AG04450 (cell line): ENCODE data around the gene DMAC2. TPM values are rescaled to one million over a fixed set of nuclear protein-coding genes. Genes with fewer than 3 reads are reported as not detected.
"Not testable (repeated sequence)": the region's sequence is repeated elsewhere in the genome, so short reads cannot be mapped to it uniquely, and the experiment has no call there.

ENCODE experiments used
- CTCF ChIA-PET: fragments of 300-600, 350-600 bp; formaldehyde crosslinking; extraction: SDS; loops from one replicate; lab custom pipeline; 2022; ENCODE audit warnings: antibody characterized with exemption, inconsistent platforms; lab: Charles Lee
- POLR2A ChIA-PET: fragments of 350-600 bp; formaldehyde crosslinking; extraction: SDS; loops from one replicate; lab custom pipeline; 2021; ENCODE audit warnings: antibody characterized with exemption, inconsistent platforms; lab: Yijun Ruan, JAX
- DNase-seq: peaks from one replicate; pipeline ENCODE4 v3.0.0-alpha.2; 2011; ENCODE audit warnings: low read depth, low spot score
- H3K27ac ChIP-seq: one replicate; pipeline ENCODE4 v1.5.1; 2012; ENCODE audit warnings: low read depth, low read length, control low read depth
- H3K27me3 ChIP-seq: one replicate; pipeline ENCODE4 v1.6.0; 2012; ENCODE audit warnings: low read length; ENCODE audit not compliant: control insufficient read depth, insufficient read depth
- H3K4me3 ChIP-seq: 2 replicates; pipeline ENCODE4 v1.5.1; 2011; ENCODE audit warnings: mild to moderate bottlenecking, low read depth, low read length, control low read depth
- H3K9me3 ChIP-seq: 2 replicates; pipeline ENCODE4 v1.5.1; 2012; ENCODE audit warnings: low read length; ENCODE audit not compliant: control insufficient read depth, insufficient read depth
- CTCF ChIP-seq: IDR thresholded peaks from 2 replicates; pipeline ENCODE4 v1.5.1; 2011; ENCODE audit warnings: low read depth, low read length, control low read depth, inconsistent platforms
- polyA plus RNA-seq: library from polyadenylated mRNA; depleted of rRNA; stranded (reverse); fragments of >200 nt; gene quantifications from 2 replicates; pipeline ENCODE4 v1.2.3, GENCODE V29; 2011

Gene DMAC2
- polyA plus RNA-seq, 1 experiment: 58.2 TPM

- ChIA-PET POLR2A (no interaction called here), CTCF (no interaction called here)
- Histone ChIP-seq H3K27ac (no peak overlapping the region), H3K27me3 (no peaks in the 10 kb centered on the region), H3K4me3 (no peak overlapping the region), H3K9me3 (no peaks in the 10 kb centered on the region)
- no peak for TF ChIP-seq CTCF
- no peak for DNase-seq
These were observed 39.4 kb upstream of the DMAC2 start for GRCh38 chr19:41478875-41479756.

- CTCF ChIA-PET: interaction anchor here (0.5 kb wide), 1 partner anchor 246 kb away, joined by 4 read pairs; no protein-coding TSS in a partner anchor
- Histone ChIP-seq H3K9me3 (no peaks in the 10 kb centered on the region), H3K27ac (no peak overlapping the region), H3K4me3 (no peak overlapping the region), H3K27me3 (no peaks in the 10 kb centered on the region)
- DNase-seq: no peak
- no peak for TF ChIP-seq CTCF
- POLR2A ChIA-PET: no interaction called here
These were observed 38.5 kb upstream of the DMAC2 start for GRCh38 chr19:41478171-41478570.

GRCh38 chr19:41476583-41476982 is 36.9 kb upstream of the DMAC2 start:
- Histone ChIP-seq H3K4me3 (no peak overlapping the region), H3K9me3 (no peaks in the 10 kb centered on the region), H3K27ac (no peak overlapping the region), H3K27me3 (no peaks in the 10 kb centered on the region)
- ChIA-PET POLR2A (no interaction called here), CTCF (interaction anchor here (1.0 kb wide), 1 partner anchor 28 kb away, joined by 3 read pairs; no protein-coding TSS in a partner anchor)
- no peak for TF ChIP-seq CTCF
- DNase-seq: no peak

GRCh38 chr19:41463257-41464256 is 23.8 kb upstream of the DMAC2 start:
- H3K4me3 ChIP-seq, DNase-seq, CTCF ChIA-PET, H3K9me3 ChIP-seq, POLR2A ChIA-PET, H3K27ac ChIP-seq: not testable (repeated sequence)
- H3K27me3 ChIP-seq: peaks cover 17% of the 10 kb centered on the region

- Histone ChIP-seq H3K27me3 (peaks cover 14% of the 10 kb centered on the region), H3K9me3 (no peaks in the 10 kb centered on the region), H3K27ac (no peak overlapping the region), H3K4me3 (no peak overlapping the region)
- POLR2A ChIA-PET: no interaction called here
- CTCF ChIA-PET: no interaction called here
- DNase-seq: no peak
- no peak for TF ChIP-seq CTCF
These were observed 22.8 kb upstream of the DMAC2 start for GRCh38 chr19:41462497-41462896.
